HEK293 (cell line): ENCODE results near the gene IQCH.

ENCODE experiments used
- CTCF ChIA-PET: fragments of 350-600 bp; formaldehyde crosslinking; extraction: SDS; loops from one replicate; lab custom pipeline; 2021; ENCODE audit warnings: antibody characterized with exemption; lab: Yijun Ruan, JAX
- POLR2A ChIA-PET: fragments of 300-600 bp; formaldehyde crosslinking; extraction: SDS; loops from one replicate; lab custom pipeline; 2020; ENCODE audit warnings: antibody characterized with exemption, inconsistent platforms; lab: Yijun Ruan, JAX
- H3K27ac ChIP-seq: fragments of 200-500 bp; sonication (Bioruptor generic); 2 replicates; pipeline ENCODE4 v1.5.1; 2014; ENCODE audit warnings: low read depth, low read length, control low read depth, inconsistent platforms; ENCODE audit errors: extremely low read depth
- H3K36me3 ChIP-seq, 2 experiments: fragments of 200-500 bp in 1 of 2; sonication (Bioruptor generic) in 1 of 2; 1 replicate in 1 of 2; 2 replicates in 1 of 2; pipeline ENCODE4 v1.5.1; 2014 to 2017; ENCODE audit warnings: inconsistent platforms in 2 of 2, low read length in 2 of 2; ENCODE audit not compliant: control insufficient read depth in 2 of 2, insufficient read depth in 1 of 2
- H3K4me1 ChIP-seq: fragments of 200-500 bp; sonication (Bioruptor generic); 2 replicates; pipeline ENCODE4 v1.5.1; 2014; ENCODE audit warnings: mild to moderate bottlenecking, low read length, inconsistent platforms; ENCODE audit not compliant: control insufficient read depth, insufficient read depth
- H3K4me3 ChIP-seq: 2 replicates; pipeline ENCODE4 v1.5.1; 2011; ENCODE audit warnings: low read depth, mild to moderate bottlenecking, control low read depth, low read length, moderate library complexity
- H3K9me3 ChIP-seq: fragments of 200-500 bp; sonication (Bioruptor generic); 2 replicates; pipeline ENCODE4 v1.5.1; 2014; ENCODE audit warnings: low read depth, low read length, inconsistent platforms; ENCODE audit not compliant: control insufficient read depth, insufficient read depth
- GFI1B ChIP-seq: fragments of 450-650 bp; formaldehyde crosslinking; IDR thresholded peaks from 2 replicates; pipeline ENCODE4 v1.5.1; 2016; ENCODE audit warnings: missing biosample characterization, missing genetic modification characterization
- GLIS2 ChIP-seq: fragments of 450-650 bp; formaldehyde crosslinking; IDR thresholded peaks from 2 replicates; pipeline ENCODE4 v1.5.1; 2016; ENCODE audit warnings: missing biosample characterization, missing genetic modification characterization
- INSM2 ChIP-seq: fragments of 450-650 bp; formaldehyde crosslinking; IDR thresholded peaks from 2 replicates; pipeline ENCODE4 v1.5.1; 2016; ENCODE audit warnings: missing biosample characterization, missing genetic modification characterization
- KLF10 ChIP-seq: fragments of 450-650 bp; IDR thresholded peaks from 2 replicates; pipeline ENCODE4 v1.5.1; 2018; ENCODE audit warnings: missing biosample characterization, mild to moderate bottlenecking, missing genetic modification characterization
- KLF7 ChIP-seq: fragments of 450-650 bp; formaldehyde crosslinking; IDR thresholded peaks from 2 replicates; pipeline ENCODE4 v1.5.1; 2016; ENCODE audit warnings: missing biosample characterization, missing genetic modification characterization, borderline replicate concordance
- PRDM10 ChIP-seq: fragments of 450-650 bp; formaldehyde crosslinking; IDR thresholded peaks from 2 replicates; pipeline ENCODE4 v1.5.1; 2016; ENCODE audit warnings: missing biosample characterization, missing genetic modification characterization
- PRDM6 ChIP-seq: fragments of 450-650 bp; formaldehyde crosslinking; IDR thresholded peaks from 2 replicates; pipeline ENCODE4 v1.5.1; 2017; ENCODE audit warnings: missing biosample characterization, missing genetic modification characterization
- ZBTB6 ChIP-seq: fragments of 450-650 bp; formaldehyde crosslinking; IDR thresholded peaks from 2 replicates; pipeline ENCODE4 v1.5.1; 2017; ENCODE audit warnings: missing biosample characterization, missing genetic modification characterization
- ZBTB7A ChIP-seq: fragments of 450-650 bp; formaldehyde crosslinking; IDR thresholded peaks from 2 replicates; pipeline ENCODE4 v1.5.1; 2016; ENCODE audit warnings: low read depth, missing biosample characterization, missing genetic modification characterization
- ZBTB8A ChIP-seq: fragments of 450-650 bp; formaldehyde crosslinking; IDR thresholded peaks from 2 replicates; pipeline ENCODE4 v1.5.1; 2016; ENCODE audit warnings: missing biosample characterization, missing genetic modification characterization
- ZFHX2 ChIP-seq: fragments of 450-650 bp; formaldehyde crosslinking; conservative IDR thresholded peaks from 2 replicates; pipeline ENCODE4 v1.5.1; 2016; ENCODE audit warnings: missing biosample characterization, missing genetic modification characterization
- ZNF155 ChIP-seq: fragments of 450-650 bp; formaldehyde crosslinking; IDR thresholded peaks from 2 replicates; pipeline ENCODE4 v1.5.1; 2016; ENCODE audit warnings: missing biosample characterization, missing genetic modification characterization
- ZNF239 ChIP-seq: fragments of 450-650 bp; formaldehyde crosslinking; IDR thresholded peaks from 2 replicates; pipeline ENCODE4 v1.5.1; 2016; ENCODE audit warnings: missing biosample characterization, missing genetic modification characterization
- ZNF433 ChIP-seq: fragments of 450-650 bp; formaldehyde crosslinking; IDR thresholded peaks from 2 replicates; pipeline ENCODE4 v1.5.1; 2016; ENCODE audit warnings: missing biosample characterization, missing genetic modification characterization, low read depth
- ZNF449 ChIP-seq: fragments of 450-650 bp; formaldehyde crosslinking; IDR thresholded peaks from 2 replicates; pipeline ENCODE4 v1.5.1; 2017; ENCODE audit warnings: missing biosample characterization, mild to moderate bottlenecking, missing genetic modification characterization, moderate library complexity
- ZNF501 ChIP-seq: fragments of 450-650 bp; formaldehyde crosslinking; IDR thresholded peaks from 2 replicates; pipeline ENCODE4 v1.5.1; 2016; ENCODE audit warnings: missing biosample characterization, missing genetic modification characterization
- ZNF530 ChIP-seq: fragments of 450-650 bp; formaldehyde crosslinking; IDR thresholded peaks from 2 replicates; pipeline ENCODE4 v1.5.1; 2016; ENCODE audit warnings: low read depth, missing biosample characterization, missing genetic modification characterization
- ZNF549 ChIP-seq: fragments of 450-650 bp; IDR thresholded peaks from 2 replicates; pipeline ENCODE4 v1.5.1; 2018; ENCODE audit warnings: missing biosample characterization, missing genetic modification characterization, mild to moderate bottlenecking, inconsistent platforms, moderate library complexity
- ZNF560 ChIP-seq: fragments of 450-650 bp; formaldehyde crosslinking; IDR thresholded peaks from 2 replicates; pipeline ENCODE4 v1.5.1; 2017; ENCODE audit warnings: missing biosample characterization, missing genetic modification characterization, borderline replicate concordance
- ZNF624 ChIP-seq: fragments of 450-650 bp; formaldehyde crosslinking; IDR thresholded peaks from 2 replicates; pipeline ENCODE4 v1.5.1; 2017; ENCODE audit warnings: missing biosample characterization, missing genetic modification characterization
- ZNF660 ChIP-seq: fragments of 450-650 bp; IDR thresholded peaks from 2 replicates; pipeline ENCODE4 v1.5.1; 2018; ENCODE audit warnings: missing biosample characterization, mild to moderate bottlenecking, missing genetic modification characterization
- ZNF837 ChIP-seq: fragments of 450-650 bp; formaldehyde crosslinking; IDR thresholded peaks from 2 replicates; pipeline ENCODE4 v1.5.1; 2016; ENCODE audit warnings: missing biosample characterization, missing genetic modification characterization

IQCH gene

GRCh38 chr15:67212684-67213367, 41.8 kb upstream of the IQCH start:
- H3K9me3 ChIP-seq: no peaks in the 10 kb centered on the region
- TF ChIP-seq ZBTB8A (tag by site-specific recombination): no peak
- TF ChIP-seq ZBTB6 (tag by site-specific recombination): 0 out of 2 replicates have a peak, but pooled peaks have one; percentile 11
- TF ChIP-seq ZNF549 (tag by site-specific recombination): no peak
- TF ChIP-seq ZNF501: no peak
- no peak for TF ChIP-seq ZNF433 (tag by site-specific recombination)
- TF ChIP-seq ZFHX2 (tag by site-specific recombination): no peak
- no peak for TF ChIP-seq ZBTB7A (tag by site-specific recombination)
- no peak for TF ChIP-seq GLIS2 (tag by site-specific recombination)
- TF ChIP-seq ZNF560 (tag by site-specific recombination): no peak
- peaks cover 4 to 15% of the 10 kb centered on the region in 2 experiments; a peak in 2 of 3 replicates for H3K36me3 ChIP-seq
- no peaks in the 10 kb centered on the region for H3K4me1 ChIP-seq
- ChIA-PET CTCF (no interaction called here), POLR2A (no interaction called here)
- no peak overlapping the region for H3K27ac ChIP-seq
- no peak overlapping the region for H3K4me3 ChIP-seq

GRCh38 chr15:67215102-67215501, 39.5 kb upstream of the IQCH start:
- ChIA-PET CTCF (no interaction called here), POLR2A (no interaction called here)
- Histone ChIP-seq H3K27ac (no peak overlapping the region), H3K4me1 (no peaks in the 10 kb centered on the region), H3K36me3 (peaks cover 4 to 7% of the 10 kb centered on the region in 2 experiments; a peak in 2 of 3 replicates), H3K4me3 (no peak overlapping the region), H3K9me3 (no peaks in the 10 kb centered on the region)
- TF ChIP-seq ZNF624 (tag by site-specific recombination) (no peak), ZNF660 (no peak), ZNF239 (tag by site-specific recombination) (no peak), INSM2 (tag by site-specific recombination) (no peak)

- POLR2A ChIA-PET: no interaction called here
- H3K4me3 ChIP-seq: no peak overlapping the region
- CTCF ChIA-PET: no interaction called here
- no peaks in the 10 kb centered on the region for H3K9me3 ChIP-seq
- H3K36me3 ChIP-seq: peaks cover 4 to 10% of the 10 kb centered on the region in 2 experiments; a peak in 2 of 3 replicates
- H3K4me1 ChIP-seq: no peaks in the 10 kb centered on the region
- H3K27ac ChIP-seq: no peak overlapping the region
- TF ChIP-seq ZNF837 (tag by site-specific recombination): no peak
- TF ChIP-seq PRDM10: no peak
- no peak for TF ChIP-seq ZNF449 (tag by site-specific recombination)
- TF ChIP-seq ZNF660: no peak
- TF ChIP-seq KLF7 (tag by site-specific recombination): no peak
- no peak for TF ChIP-seq GFI1B (tag by site-specific recombination)
- TF ChIP-seq ZNF155 (tag by site-specific recombination): no peak
- TF ChIP-seq ZNF530: no peak
- TF ChIP-seq PRDM6 (tag by site-specific recombination): no peak
- TF ChIP-seq KLF10 (tag by site-specific recombination): no peak
Observed at GRCh38 chr15:67216859-67217258, 37.7 kb upstream of the IQCH start.
